NCI-H1417 (cell line): ENCODE results near the gene EPHA7.
A peak's percentile ranks its signal among the peaks of the same experiment; 100 is the strongest.

ENCODE experiments used
- DNase-seq, 3 experiments: peaks; one replicate each; lab custom pipeline; 2025; lab: John Stamatoyannopoulos, UW

EPHA7 gene

DNA sequence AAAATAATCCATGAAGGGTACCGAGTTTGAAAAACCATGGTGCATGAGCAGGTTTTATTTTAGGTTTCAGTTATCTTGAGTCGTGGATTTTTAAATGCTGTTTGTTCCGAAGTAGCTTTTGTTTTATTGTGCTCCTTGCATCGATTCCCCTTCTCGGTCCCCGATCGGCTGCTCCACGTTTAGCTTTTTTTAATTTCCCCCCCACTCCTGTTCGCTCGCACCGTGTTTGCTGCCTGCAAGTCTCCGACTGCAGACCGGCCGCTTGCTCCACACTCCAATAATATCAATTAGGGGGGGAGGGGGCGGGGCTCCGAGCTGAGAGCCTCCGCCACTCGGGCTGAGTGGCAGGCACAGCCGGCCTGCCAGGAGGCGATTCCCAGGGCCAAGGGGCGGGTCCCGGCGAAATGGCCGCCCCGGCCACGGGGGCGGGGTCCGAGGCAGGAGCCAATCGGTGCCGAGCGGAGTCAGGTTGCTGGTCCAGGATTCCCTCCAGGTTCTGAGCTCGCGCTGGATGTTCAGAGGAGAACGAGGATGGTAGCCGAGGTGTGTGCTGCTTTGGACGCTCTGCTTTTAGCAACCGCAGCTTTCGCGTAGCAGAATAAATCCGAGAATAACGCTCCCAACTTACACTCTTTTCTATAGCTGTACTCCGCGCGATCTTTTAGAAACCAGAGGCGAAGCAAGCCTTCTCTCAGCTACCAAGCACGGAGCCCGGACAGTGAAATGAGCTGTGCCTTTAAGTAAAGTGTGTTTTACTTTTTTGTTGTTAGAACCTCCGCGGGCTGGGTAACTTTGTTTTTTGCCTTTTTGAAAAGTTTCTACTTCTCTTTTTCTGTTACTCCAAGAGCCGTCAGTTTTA is at the start of gene EPHA7:
EPHA7 (minus strand) TSS at position 256 of the 859 bp plus-strand sequence; CDS start at position 38, 218 bp downstream.
- peak; percentile 97 to 98 (median 97) for DNase-seq

DNA sequence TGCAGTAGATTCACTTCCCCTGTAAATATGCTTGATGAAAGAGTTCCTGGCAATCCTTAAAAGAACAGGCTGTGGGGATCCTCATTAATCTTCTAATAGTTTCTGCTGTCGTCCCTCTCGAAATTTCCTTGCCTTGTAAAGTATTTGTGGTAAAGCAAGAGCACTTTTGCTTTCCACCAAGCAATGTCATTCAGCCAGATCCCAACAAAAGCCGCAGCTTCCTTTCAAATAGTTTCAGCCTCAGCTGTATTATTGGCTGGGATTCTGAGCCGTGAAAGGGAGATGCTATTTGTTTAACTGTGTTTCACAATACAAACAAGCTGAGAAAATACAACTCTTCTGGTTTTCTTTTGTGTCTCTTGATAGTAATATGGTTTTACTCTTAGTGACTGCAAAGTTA is 48.9 kb upstream of the EPHA7 start:
- DNase-seq = peak in 1 of 3 experiments; percentile 9

- DNase-seq = no peak
Observed at GRCh38 chr6:93454533-93454932, 35.2 kb upstream of the EPHA7 start.

- DNase-seq = no peak
Observed at GRCh38 chr6:93453956-93454355, 34.6 kb upstream of the EPHA7 start.

DNA sequence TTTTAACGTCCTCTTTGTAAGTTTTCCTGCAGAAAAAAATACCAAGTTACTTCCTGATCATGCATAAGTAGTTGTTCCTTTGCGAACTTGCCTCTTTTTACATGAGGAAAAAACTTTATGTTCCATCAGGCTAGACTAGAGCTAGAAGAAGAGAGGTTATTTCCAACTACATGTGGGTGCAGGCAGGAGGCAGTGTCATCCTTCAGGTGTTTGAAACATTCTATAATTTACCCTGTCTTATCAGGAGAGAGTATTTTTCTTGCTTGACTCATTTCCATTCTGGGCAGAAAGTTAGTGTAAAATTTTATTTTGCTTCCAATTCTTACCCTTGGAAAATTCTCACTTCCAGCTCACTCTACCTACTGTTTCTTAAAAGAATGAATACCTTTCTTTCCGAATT is 28.5 kb upstream of the EPHA7 start:
- DNase-seq = no peak

GRCh38 chr6:93437491-93437890 is 18.1 kb upstream of the EPHA7 start:
- no peak for DNase-seq

- no peak for DNase-seq
Observed at GRCh38 chr6:93433592-93433991, 14.2 kb upstream of the EPHA7 start.

DNA sequence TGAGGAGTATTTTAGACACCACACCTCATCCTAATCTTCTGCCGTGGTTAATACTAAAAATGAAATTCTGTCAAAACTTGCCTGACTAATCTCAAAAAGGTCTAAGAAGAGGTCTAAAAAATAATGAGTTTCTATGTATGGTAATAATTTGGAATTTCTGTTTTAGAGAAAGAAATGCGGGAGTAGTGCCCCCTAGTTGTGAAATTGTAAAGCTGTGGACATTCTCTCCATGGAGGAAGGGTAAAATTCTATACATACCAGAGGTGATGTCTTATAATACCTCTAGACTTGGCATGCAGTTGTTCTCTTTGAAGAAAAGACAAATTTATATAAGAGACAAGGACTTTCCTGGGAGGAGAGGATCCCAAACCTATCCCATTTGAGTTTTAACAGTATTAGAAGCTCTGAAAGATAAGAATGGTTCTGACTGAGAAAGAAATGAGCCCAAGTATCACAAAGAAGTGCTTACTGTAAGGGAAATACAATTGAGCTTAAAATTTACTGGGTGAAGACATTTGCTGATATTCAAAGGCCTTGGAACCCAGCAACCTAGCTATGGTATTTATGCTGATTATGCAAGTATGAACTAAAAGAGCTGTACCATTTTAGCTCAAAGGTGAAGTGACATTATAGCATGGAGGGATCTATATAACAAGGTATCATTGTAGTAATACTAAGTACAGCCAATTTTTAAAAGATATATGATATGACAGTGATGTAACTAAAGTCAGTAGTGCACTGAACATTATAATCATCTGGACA is 5.1 kb upstream of the EPHA7 start:
- no peak for DNase-seq

- DNase-seq = peak; percentile 56 to 87 (median 63)
Observed at GRCh38 chr6:93423542-93423941, 4.2 kb upstream of the EPHA7 start.

- peak in 1 of 3 experiments; percentile 81 for DNase-seq
Observed at GRCh38 chr6:93420163-93420795, 920 bp upstream of the EPHA7 start.

GRCh38 chr6:93418408-93419303 is 703 bp downstream of the EPHA7 start:
- peak; percentile 68 to 90 (median 88) for DNase-seq

GRCh38 chr6:93418033-93418407 is 1.3 kb downstream of the EPHA7 start:
- DNase-seq = peak in 2 of 3 experiments; percentile 58 to 83

- peak; percentile 44 to 92 (median 65) for DNase-seq
Observed at GRCh38 chr6:93417421-93418013, 1.8 kb downstream of the EPHA7 start.

- peak; percentile 76 to 95 (median 86) for DNase-seq
Observed at GRCh38 chr6:93416571-93417420, 2.6 kb downstream of the EPHA7 start.

DNA sequence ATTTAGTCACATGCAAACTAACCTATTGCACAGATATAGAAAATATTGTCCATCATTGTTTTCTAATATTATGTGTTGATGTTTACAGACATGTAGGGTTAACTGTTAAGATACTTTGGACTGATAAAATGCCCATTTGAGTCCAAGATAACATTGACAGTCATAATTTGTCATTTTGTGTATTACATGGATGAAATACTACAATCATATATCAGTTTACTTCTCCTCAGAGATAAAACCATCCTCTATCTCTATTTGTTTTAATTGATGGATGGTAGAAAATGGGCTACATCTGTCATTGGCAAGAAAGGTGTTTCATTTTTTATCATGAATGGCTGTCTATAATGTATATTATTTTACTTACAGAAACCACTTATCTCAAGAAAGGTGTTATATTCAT is 6.2 kb downstream of the EPHA7 start:
- DNase-seq = no peak

DNA sequence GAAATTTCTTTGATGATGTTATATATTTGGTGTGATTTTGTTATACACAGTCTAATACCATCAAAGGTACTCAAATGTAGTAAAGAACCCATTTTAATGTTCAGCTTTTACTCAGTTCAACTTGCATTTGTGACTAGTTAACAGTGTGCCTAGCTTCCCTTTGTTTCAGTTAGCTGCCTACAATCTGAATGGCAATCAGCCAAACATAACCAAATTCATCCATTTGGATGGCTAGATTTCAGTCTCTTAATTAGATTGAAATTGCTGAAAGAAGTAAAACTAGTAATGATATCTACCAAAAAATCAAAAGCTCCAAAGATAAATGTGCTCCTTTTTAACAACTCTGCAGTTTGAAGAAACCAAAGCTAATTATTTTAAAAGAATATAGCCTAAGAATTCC is 6.9 kb downstream of the EPHA7 start:
- DNase-seq = peak in 1 of 3 experiments; percentile 19

- DNase-seq = peak in 2 of 3 experiments; percentile 45 to 61
Observed at GRCh38 chr6:93407186-93407585, 12.2 kb downstream of the EPHA7 start.

- no peak for DNase-seq
Observed at GRCh38 chr6:93403390-93403789, 16.0 kb downstream of the EPHA7 start.

DNA sequence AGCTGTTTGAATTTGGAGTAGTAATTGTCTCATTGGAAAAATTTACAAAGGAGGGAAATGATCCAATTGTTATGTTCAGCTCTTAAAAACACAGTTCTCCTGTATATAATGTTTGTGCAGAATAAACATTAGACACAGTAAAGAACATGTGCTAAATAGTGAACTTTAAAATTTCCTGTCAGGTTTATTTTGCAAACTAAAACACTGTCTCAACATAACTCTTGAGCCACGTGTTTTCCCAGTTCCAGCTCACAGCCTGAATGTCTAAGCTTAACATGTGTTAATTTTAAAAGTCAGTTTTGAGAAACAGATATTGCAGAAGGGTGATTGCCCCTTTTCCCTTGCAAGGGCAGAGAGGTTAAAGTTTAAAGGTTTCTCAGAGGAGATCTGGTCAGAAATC is 20.6 kb downstream of the EPHA7 start:
- peak in 1 of 3 experiments; percentile 27 for DNase-seq

DNA sequence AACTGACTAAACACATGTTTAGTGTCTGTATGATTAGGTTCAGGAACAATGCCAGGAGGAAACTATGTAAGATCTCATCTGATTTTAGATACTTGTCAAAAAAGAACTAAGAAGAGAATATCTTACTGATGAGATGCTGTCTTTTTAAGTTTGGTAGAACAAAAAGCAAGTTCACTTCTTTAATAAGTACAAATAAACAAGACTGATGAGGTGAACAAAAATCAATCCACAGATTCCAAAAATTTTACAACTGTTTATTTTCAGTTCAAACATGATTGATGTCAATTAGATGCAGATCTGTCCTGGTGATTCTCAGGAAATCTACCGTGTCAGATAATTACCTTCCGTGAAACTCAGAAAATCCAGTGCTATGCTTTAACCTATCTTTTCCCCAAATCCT is 24.9 kb downstream of the EPHA7 start:
- DNase-seq = peak in 1 of 3 experiments; percentile 35
